SH-SY5Y (cell line): ENCODE measurements around the gene CGB3.

ENCODE experiments used
- GATA2 ChIP-seq: IDR thresholded peaks from 2 replicates; pipeline ENCODE4 v1.6.1; 2011; ENCODE audit warnings: mild to moderate bottlenecking, low read depth, low read length
- GATA3 ChIP-seq: IDR thresholded peaks from 2 replicates; pipeline ENCODE4 v1.6.1; 2011; ENCODE audit warnings: low read depth, mild to moderate bottlenecking, low read length, moderate library complexity

DNA sequence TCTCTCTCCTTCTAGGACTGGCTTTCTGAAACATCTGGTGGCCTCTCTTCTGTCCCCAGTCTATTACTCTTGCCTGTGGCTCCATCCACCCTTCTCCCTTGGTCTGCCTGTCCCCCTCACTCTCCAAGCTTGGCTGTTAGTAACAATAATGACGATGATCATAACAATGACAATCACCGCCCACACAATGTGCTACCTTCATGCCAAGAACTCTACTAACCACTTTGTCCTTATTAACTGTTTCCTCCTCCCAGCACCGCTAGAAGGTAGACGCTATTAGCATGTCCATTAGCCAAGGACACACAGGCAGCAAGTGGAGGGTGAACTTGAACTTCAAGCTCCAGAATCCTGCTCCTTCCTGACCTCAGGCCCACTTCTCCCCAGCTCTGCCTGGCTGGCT lies 33.7 kb downstream of the CGB3 start:
- no peak for TF ChIP-seq GATA2
- no peak for TF ChIP-seq GATA3
